Neuronal stem cell (in vitro differentiated cells): ENCODE results near the gene SLC16A12.

ENCODE experiments used
- DNase-seq: peaks from one replicate; pipeline ENCODE4 v3.0.0-alpha.2; 2013; ENCODE audit warnings: low spot score
- H2AFZ ChIP-seq: one replicate; pipeline ENCODE4 v1.6.1; 2013; ENCODE audit warnings: mild to moderate bottlenecking, low read length, inconsistent platforms
- H2AK5ac ChIP-seq: 2 replicates; pipeline ENCODE4 v1.6.1; 2013; ENCODE audit warnings: low read depth, mild to moderate bottlenecking, inconsistent platforms, low read length, moderate library complexity, mixed read lengths
- H2BK120ac ChIP-seq: 2 replicates; pipeline ENCODE4 v1.6.1; 2013; ENCODE audit warnings: low read depth, mild to moderate bottlenecking, inconsistent platforms, low read length, moderate library complexity, mixed read lengths
- H2BK12ac ChIP-seq: one replicate; pipeline ENCODE4 v1.6.1; 2013; ENCODE audit warnings: low read length, inconsistent platforms
- H2BK15ac ChIP-seq: 2 replicates; pipeline ENCODE4 v1.6.1; 2013; ENCODE audit warnings: mild to moderate bottlenecking, low read length, inconsistent platforms, mixed read lengths
- H2BK5ac ChIP-seq: one replicate; pipeline ENCODE4 v1.6.1; 2013; ENCODE audit warnings: inconsistent platforms, mild to moderate bottlenecking, low read length, moderate library complexity
- H3K14ac ChIP-seq: one replicate; pipeline ENCODE4 v1.6.1; 2013; ENCODE audit warnings: low read length, inconsistent platforms
- H3K18ac ChIP-seq: 2 replicates; pipeline ENCODE4 v1.6.1; 2013; ENCODE audit warnings: low read length, inconsistent platforms
- H3K23ac ChIP-seq: 2 replicates; pipeline ENCODE4 v1.6.1; 2013; ENCODE audit warnings: low read depth, mild to moderate bottlenecking, mixed read lengths, low read length, inconsistent platforms; ENCODE audit not compliant: poor library complexity
- H3K27ac ChIP-seq: replicated peaks from 3 replicates; pipeline ENCODE4 v1.5.1; 2013; ENCODE audit warnings: low read length, inconsistent platforms
- H3K27me3 ChIP-seq, 3 experiments: 2 replicates each; pipeline ENCODE4 v1.6.1; 2013; ENCODE audit warnings: low read length in 3 of 3, mild to moderate bottlenecking in 2 of 3, inconsistent platforms in 1 of 3, low read depth in 1 of 3, mixed read lengths in 1 of 3, moderate library complexity in 1 of 3; ENCODE audit not compliant: control insufficient read depth in 3 of 3, insufficient read depth in 3 of 3
- H3K36me3 ChIP-seq, 2 donors: replicated peaks in 1 of 2; 2 replicates each; pipeline ENCODE4 v1.6.1; 2013; ENCODE audit warnings: low read length in 2 of 2; ENCODE audit not compliant: control insufficient read depth in 2 of 2, insufficient read depth in 2 of 2
- H3K4ac ChIP-seq: 2 replicates; pipeline ENCODE4 v1.6.1; 2013; ENCODE audit warnings: inconsistent platforms, mild to moderate bottlenecking, low read length, moderate library complexity
- H3K4me1 ChIP-seq, 2 donors: 1 replicate in 1 of 2; 2 replicates in 1 of 2; pipeline ENCODE4 v1.6.1; 2013; ENCODE audit warnings: low read length in 2 of 2, low read depth in 1 of 2; ENCODE audit not compliant: control insufficient read depth in 2 of 2, insufficient read depth in 1 of 2
- H3K4me2 ChIP-seq: one replicate; pipeline ENCODE4 v1.6.1; 2013; ENCODE audit warnings: mild to moderate bottlenecking, low read length, inconsistent platforms; ENCODE audit not compliant: insufficient read depth, poor library complexity, severe bottlenecking
- H3K4me3 ChIP-seq, 2 donors: 2 replicates each; pipeline ENCODE4 v1.5.1; 2013; ENCODE audit warnings: low read length in 2 of 2, mild to moderate bottlenecking in 2 of 2, inconsistent platforms in 1 of 2, moderate library complexity in 1 of 2
- H3K79me1 ChIP-seq: one replicate; pipeline ENCODE4 v1.6.1; 2013; ENCODE audit warnings: low read depth, mild to moderate bottlenecking, inconsistent platforms, low read length, moderate library complexity
- H3K9ac ChIP-seq: one replicate; pipeline ENCODE4 v1.6.1; 2013; ENCODE audit warnings: mild to moderate bottlenecking, low read depth, low read length, inconsistent platforms; ENCODE audit not compliant: poor library complexity
- H3K9me3 ChIP-seq, 2 donors: replicated peaks in 1 of 2; 2 replicates each; pipeline versions ENCODE3 to v1.6.1; 2013; ENCODE audit warnings: low read length in 2 of 2, mild to moderate bottlenecking in 2 of 2, inconsistent platforms in 1 of 2, low read depth in 1 of 2, mixed read lengths in 1 of 2, moderate library complexity in 1 of 2; ENCODE audit not compliant: control insufficient read depth in 2 of 2, insufficient read depth in 1 of 2
- H4K8ac ChIP-seq: one replicate; pipeline ENCODE4 v1.6.1; 2013; ENCODE audit warnings: low read depth, mild to moderate bottlenecking, inconsistent platforms, low read length, moderate library complexity
- H4K91ac ChIP-seq: one replicate; pipeline ENCODE4 v1.6.1; 2013; ENCODE audit warnings: low read length, low read depth, mild to moderate bottlenecking, inconsistent platforms; ENCODE audit not compliant: poor library complexity
- WGBS, 2 donors: extraction: QIAGEN DNeasy Blood & Tissue Kit; methylation state at CpG; one replicate each; pipeline ENCODE4 v1.1.7; 2013; ENCODE audit warnings: missing lambda C conversion rate in 2 of 2, mixed read lengths in 1 of 2; ENCODE audit not compliant: insufficient read length in 2 of 2, insufficient replicate concordance in 1 of 2; ENCODE audit errors: extremely low coverage in 2 of 2; 5-methylcytosine and 5-hydroxymethylcytosine counted together

SLC16A12 gene

GRCh38 chr10:89526358-89526757 lies 9.0 kb downstream of the SLC16A12 start:
- no peak overlapping the region for H4K8ac ChIP-seq
- WGBS, 2 donors = no CpG with 5 or more reads among the region's 4 CpGs
- H3K4ac ChIP-seq = no peak overlapping the region
- H2BK15ac ChIP-seq = no peak overlapping the region
- H3K27ac ChIP-seq = no peak overlapping the region
- H3K4me3 ChIP-seq = no peak overlapping the region
- no peak overlapping the region for H2BK5ac ChIP-seq
- no peaks in the 10 kb centered on the region for H3K36me3 ChIP-seq
- peaks cover 0 to 52% (median 0%) of the 10 kb centered on the region in 3 experiments for H3K27me3 ChIP-seq
- no peaks in the 10 kb centered on the region for H3K79me1 ChIP-seq
- H3K4me2 ChIP-seq = no peak overlapping the region
- no peak overlapping the region for H2AK5ac ChIP-seq
- no peak overlapping the region for H2AFZ ChIP-seq
- H3K4me1 ChIP-seq = no peaks in the 10 kb centered on the region
- H3K14ac ChIP-seq = no peak overlapping the region
- H2BK12ac ChIP-seq = no peak overlapping the region
- no peak overlapping the region for H3K9ac ChIP-seq
- no peak overlapping the region for H4K91ac ChIP-seq
- no peak overlapping the region for H3K23ac ChIP-seq
- no peak overlapping the region for H2BK120ac ChIP-seq
- H3K18ac ChIP-seq = no peak overlapping the region
- no peak for DNase-seq
- H3K9me3 ChIP-seq = no peaks in the 10 kb centered on the region

DNA sequence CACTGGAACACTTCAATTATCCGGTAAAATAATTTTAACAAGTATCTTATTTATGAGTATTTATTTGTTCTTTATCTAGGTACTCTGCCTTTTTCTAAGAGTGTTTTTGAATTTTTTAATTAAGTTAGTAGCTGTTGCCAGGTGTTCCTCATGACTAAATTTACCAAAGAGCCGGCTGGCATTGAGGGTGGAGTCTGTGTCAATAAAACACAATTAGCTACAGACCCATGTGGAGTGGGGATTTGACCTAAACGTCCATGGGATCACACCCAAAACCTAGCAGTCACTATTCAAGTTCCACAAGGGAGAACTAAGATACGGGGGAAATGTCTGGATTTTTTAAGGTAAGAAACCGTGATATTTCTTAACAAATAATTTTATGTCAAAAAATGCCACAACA lies 9.8 kb downstream of the SLC16A12 start:
- WGBS, 2 donors = no CpG with 5 or more reads among the region's 5 CpGs
- DNase-seq = no peak
- Histone ChIP-seq H2AFZ (no peak overlapping the region), H3K9me3 (no peaks in the 10 kb centered on the region), H3K79me1 (no peaks in the 10 kb centered on the region), H4K91ac (no peak overlapping the region), H3K27ac (no peak overlapping the region), H3K18ac (no peak overlapping the region), H3K4me2 (no peak overlapping the region), H3K27me3 (peaks cover 0 to 49% (median 0%) of the 10 kb centered on the region in 3 experiments), H2BK12ac (no peak overlapping the region), H3K4me1 (no peaks in the 10 kb centered on the region), H2AK5ac (no peak overlapping the region), H2BK5ac (no peak overlapping the region), H2BK120ac (no peak overlapping the region), H3K36me3 (no peaks in the 10 kb centered on the region), H4K8ac (no peak overlapping the region), H2BK15ac (no peak overlapping the region), H3K23ac (no peak overlapping the region), H3K4me3 (no peak overlapping the region), H3K14ac (no peak overlapping the region), H3K4ac (no peak overlapping the region), H3K9ac (no peak overlapping the region)

DNA sequence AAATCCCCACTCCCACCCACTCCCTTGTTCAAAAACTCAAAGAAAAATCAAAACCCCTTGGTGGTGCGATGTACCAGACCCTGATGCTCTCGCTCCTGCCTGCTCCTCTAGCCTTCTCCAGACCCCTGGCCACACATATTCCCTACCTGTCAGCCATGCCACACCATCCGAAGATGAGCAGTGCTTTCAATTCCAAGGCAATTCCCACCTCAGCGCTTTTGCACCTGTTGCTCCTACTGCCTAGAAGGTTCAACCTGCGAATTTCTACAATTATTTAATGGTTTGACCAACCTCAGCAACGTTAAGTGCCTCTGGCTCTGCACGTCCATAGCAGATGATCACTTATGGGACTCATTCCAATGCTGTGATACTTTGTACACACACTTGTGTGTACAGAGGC lies 11.1 kb downstream of the SLC16A12 start:
- no peak overlapping the region for H3K4me3 ChIP-seq

GRCh38 chr10:89523274-89523673 lies 12.1 kb downstream of the SLC16A12 start:
- no peaks in the 10 kb centered on the region for H3K9me3 ChIP-seq
- no peak overlapping the region for H2BK12ac ChIP-seq
- no peak overlapping the region for H3K4me3 ChIP-seq
- H3K27me3 ChIP-seq = peaks cover 0 to 42% (median 0%) of the 10 kb centered on the region in 3 experiments
- no peaks in the 10 kb centered on the region for H3K4me1 ChIP-seq
- H3K27ac ChIP-seq = no peak overlapping the region
- H3K18ac ChIP-seq = no peak overlapping the region
- no peak overlapping the region for H4K91ac ChIP-seq
- H2BK120ac ChIP-seq = no peak overlapping the region
- no CpG with 5 or more reads among the region's 1 CpG for WGBS, 2 donors
- H2BK5ac ChIP-seq = no peak overlapping the region
- no peaks in the 10 kb centered on the region for H3K36me3 ChIP-seq
- no peak overlapping the region for H3K14ac ChIP-seq
- no peak overlapping the region for H3K4ac ChIP-seq
- H3K4me2 ChIP-seq = no peak overlapping the region
- no peak overlapping the region for H4K8ac ChIP-seq
- no peaks in the 10 kb centered on the region for H3K79me1 ChIP-seq
- no peak overlapping the region for H3K9ac ChIP-seq
- no peak for DNase-seq
- no peak overlapping the region for H3K23ac ChIP-seq
- no peak overlapping the region for H2AFZ ChIP-seq
- no peak overlapping the region for H2AK5ac ChIP-seq
- H2BK15ac ChIP-seq = no peak overlapping the region

More for the DNA sequence above, 11.1 kb downstream of the SLC16A12 start:
- WGBS, 2 donors = no CpG with 5 or more reads among the region's 7 CpGs
- H3K27ac ChIP-seq = no peak overlapping the region
- peaks cover 0 to 45% (median 0%) of the 10 kb centered on the region in 3 experiments for H3K27me3 ChIP-seq
- no peak overlapping the region for H2BK12ac ChIP-seq
- H4K91ac ChIP-seq = no peak overlapping the region
- H3K4ac ChIP-seq = no peak overlapping the region
- H2BK15ac ChIP-seq = no peak overlapping the region
- H2AK5ac ChIP-seq = no peak overlapping the region
- H3K23ac ChIP-seq = no peak overlapping the region
- no peak for DNase-seq
- no peak overlapping the region for H3K18ac ChIP-seq
- no peak overlapping the region for H4K8ac ChIP-seq
- no peaks in the 10 kb centered on the region for H3K4me1 ChIP-seq
- H3K9ac ChIP-seq = no peak overlapping the region
- no peak overlapping the region for H2BK120ac ChIP-seq
- H3K9me3 ChIP-seq = no peaks in the 10 kb centered on the region
- H3K36me3 ChIP-seq = no peaks in the 10 kb centered on the region
- H3K14ac ChIP-seq = no peak overlapping the region
- H3K4me2 ChIP-seq = no peak overlapping the region
- H2AFZ ChIP-seq = no peak overlapping the region
- H2BK5ac ChIP-seq = no peak overlapping the region
- no peaks in the 10 kb centered on the region for H3K79me1 ChIP-seq
